ENCODE measurements around the gene PMVK. TPM values are rescaled to one million over a fixed set of nuclear protein-coding genes. Genes with fewer than 3 reads are reported as not detected.
"Not testable (repeated sequence)": the region's sequence is repeated elsewhere in the genome, so short reads cannot be mapped to it uniquely, and the experiment has no call there.

Gene PMVK
- polyA plus RNA-seq, 4 donors = 33.2 to 44.8 (median 34.6) TPM

GRCh38 chr1:154925335-154926170 lies 11.0 kb downstream of the PMVK start:
- no peak for DNase-seq (ENCODE audit: low read depth in 4 of 4, low spot score in 3 of 4)

- no peak for DNase-seq (ENCODE audit: low read depth in 4 of 4, low spot score in 3 of 4)
Observed at GRCh38 chr1:154923695-154924094, 12.8 kb downstream of the PMVK start.

DNA sequence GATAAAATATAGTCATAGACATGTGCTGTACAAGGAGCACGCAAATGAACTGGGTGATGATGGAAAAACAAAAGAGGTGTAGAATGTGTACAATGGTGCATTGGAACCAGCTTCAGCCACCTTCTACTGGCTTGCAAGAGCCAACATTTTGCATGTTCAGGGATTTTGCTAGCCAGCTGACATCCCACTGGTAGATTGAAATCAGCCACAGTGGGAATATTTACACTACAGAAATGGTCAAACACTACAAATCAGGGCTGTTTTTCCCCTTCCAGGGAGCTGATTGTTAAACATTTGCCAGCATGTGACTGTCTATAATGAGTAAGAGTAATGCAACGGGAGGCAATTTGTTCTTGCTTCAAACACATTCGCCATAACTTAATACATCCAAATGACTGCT lies 23.2 kb downstream of the PMVK start:
- no peak for DNase-seq (ENCODE audit: low read depth in 4 of 4, low spot score in 3 of 4)

DNA sequence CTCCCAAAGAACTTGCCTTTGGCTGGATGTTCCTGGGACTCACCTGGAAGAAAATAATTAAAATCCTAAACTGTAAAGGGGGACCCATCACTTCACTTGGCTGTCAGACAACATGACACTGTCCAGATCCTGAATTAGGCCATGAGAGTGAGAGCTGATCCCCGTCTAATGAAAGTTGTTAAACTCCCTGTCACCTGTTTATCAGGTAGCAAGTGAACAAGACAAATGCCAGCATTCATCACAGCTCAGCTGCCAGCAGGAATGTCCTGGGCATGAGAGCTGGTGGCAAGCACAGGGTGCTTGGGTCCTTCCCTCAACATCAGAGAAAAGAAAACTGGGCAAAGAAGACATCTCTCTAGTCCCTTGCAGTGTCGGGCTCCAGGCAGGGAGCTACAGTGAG lies 23.8 kb downstream of the PMVK start:
- DNase-seq (ENCODE audit: low read depth in 4 of 4, low spot score in 3 of 4) = no peak

DNA sequence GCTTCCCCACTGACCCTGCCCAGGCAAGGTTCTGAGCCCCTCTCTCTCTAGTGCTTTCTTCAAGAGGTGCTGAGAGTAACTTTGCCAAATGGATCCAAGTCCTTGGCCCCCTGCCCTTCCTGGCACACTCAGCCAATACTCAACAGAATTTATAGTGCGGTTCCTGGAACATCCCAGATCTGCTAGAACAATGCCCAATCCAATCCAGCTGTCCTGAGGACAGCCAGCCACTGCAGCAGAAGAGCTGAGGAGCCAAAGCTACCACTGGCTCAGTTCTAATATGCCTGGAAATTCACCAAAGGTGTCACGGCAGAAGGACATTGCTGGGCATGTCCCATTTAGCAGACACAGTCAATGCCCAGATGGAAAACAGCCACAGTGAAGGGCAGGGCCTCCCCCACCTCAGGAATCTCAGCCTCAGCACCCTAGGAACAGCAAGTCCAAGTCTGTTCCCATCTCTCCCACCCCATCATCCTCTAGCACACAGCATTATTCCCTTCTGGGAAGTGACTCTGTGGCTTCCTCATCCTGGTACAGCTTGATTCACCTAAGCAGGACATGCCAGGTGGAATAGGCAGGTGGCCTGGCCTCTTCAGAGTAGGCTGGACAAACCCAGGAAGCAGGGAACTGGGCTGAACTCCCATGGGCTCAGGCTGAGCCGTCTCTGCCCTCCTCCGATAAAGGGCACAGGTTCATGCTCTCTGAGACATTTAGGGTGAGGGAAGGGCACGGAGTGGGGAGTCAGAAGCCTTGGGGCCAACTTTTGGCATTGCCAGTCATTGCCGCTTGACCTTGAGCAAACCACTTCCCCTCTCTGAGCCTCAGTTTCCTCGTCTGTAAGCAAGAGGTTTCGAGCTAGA lies 24.6 kb downstream of the PMVK start:
- DNase-seq (ENCODE audit: low read depth in 4 of 4, low spot score in 3 of 4) = no peak

GRCh38 chr1:154910851-154911250 lies 25.7 kb downstream of the PMVK start:
- DNase-seq (ENCODE audit: low read depth in 4 of 4, low spot score in 3 of 4) = no peak

DNA sequence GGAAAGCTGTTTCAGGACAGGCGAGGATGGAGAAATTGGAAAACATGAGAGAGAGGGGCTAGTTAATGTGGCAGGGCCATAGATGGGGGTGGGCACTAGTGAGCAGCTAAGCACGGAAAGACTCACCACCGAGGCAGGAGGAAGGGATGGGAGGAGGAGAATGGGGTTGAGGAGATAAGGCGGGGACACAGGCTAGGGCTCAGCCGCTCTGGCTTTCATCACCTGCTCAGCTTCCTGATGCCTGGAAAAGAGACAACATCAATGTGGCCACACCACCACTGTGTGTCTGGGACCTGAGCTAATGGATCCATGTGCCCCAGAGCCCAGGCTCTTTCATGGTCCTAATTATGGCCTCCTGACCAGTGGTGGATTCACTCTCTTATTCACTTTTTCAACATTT lies 27.6 kb downstream of the PMVK start:
- DNase-seq (ENCODE audit: low read depth in 4 of 4, low spot score in 3 of 4) = no peak

DNA sequence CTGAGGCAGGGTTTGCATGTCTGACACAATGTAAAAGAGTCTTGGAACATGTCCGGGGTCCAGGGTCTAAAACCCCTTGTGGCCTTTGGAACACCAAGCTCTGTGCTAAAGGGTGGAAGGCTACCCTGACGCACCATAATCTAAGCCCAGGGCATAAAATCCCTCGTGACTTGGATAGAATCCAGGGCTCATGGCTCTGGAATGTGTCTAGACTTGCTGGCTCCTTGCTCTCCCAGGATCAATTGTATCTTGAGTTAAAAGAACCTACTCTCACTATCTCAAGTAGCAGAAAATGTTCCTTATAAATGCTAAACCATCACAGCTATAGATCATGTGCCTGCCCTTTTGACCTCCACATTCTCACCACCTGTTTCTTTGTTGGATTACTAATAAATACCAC lies 28.4 kb downstream of the PMVK start:
- DNase-seq (ENCODE audit: low read depth in 4 of 4, low spot score in 3 of 4) = not testable (repeated sequence)

DNA sequence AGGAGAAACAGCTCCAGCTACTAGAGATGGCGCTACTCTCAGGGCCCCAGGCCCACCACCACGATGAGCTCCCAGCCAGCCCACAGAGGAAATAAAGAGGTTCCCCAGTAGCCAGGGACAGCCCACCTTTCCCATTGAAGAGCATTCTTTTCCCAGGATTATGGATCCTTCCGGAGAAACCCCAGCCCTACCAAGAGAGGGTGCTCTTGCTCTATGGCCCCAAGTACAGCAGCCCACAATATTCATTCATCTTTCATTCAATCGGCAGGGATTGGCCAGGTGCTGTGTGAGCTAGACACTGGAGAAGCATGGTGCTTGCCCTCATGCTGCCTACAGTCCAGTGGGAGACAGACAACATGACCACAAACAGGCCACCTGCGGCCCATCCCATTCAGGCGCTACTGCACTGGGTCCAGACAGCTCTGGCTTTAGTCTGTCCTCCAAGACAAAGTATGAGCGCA lies 29.9 kb downstream of the PMVK start:
- no peak for DNase-seq (ENCODE audit: low read depth in 4 of 4, low spot score in 3 of 4)

- no peak for DNase-seq (ENCODE audit: low read depth in 4 of 4, low spot score in 3 of 4)
Observed at GRCh38 chr1:154902938-154903566, 33.5 kb downstream of the PMVK start.

DNA sequence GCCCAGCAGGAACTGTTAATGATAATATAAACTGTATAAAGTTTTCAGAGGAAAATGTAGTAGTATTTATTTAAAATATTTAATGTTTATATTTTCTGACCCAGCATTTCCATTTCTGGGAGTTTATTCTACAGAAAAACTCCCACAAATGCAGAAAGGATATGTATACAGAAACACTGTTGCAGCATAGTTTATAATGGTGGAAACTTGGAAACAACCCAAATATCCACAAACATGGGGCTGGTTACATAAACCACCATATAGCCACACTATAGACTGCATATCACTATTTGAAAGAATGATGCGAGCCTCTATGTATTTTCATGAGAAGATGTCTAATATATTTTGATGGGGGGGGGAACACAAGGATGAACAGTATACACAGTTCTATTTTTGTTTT lies 34.9 kb downstream of the PMVK start:
- no peak for DNase-seq (ENCODE audit: low read depth in 4 of 4, low spot score in 3 of 4)

- no peak for DNase-seq (ENCODE audit: low read depth in 4 of 4, low spot score in 3 of 4)
Observed at GRCh38 chr1:154899041-154899440, 37.5 kb downstream of the PMVK start.

- no peak for DNase-seq (ENCODE audit: low read depth in 4 of 4, low spot score in 3 of 4)
Observed at GRCh38 chr1:154896771-154897286, 39.7 kb downstream of the PMVK start.

- DNase-seq (ENCODE audit: low read depth in 4 of 4, low spot score in 3 of 4) = no peak
Observed at GRCh38 chr1:154895798-154896197, 40.7 kb downstream of the PMVK start.

- DNase-seq (ENCODE audit: low read depth in 4 of 4, low spot score in 3 of 4) = no peak
Observed at GRCh38 chr1:154891452-154891851, 45.1 kb downstream of the PMVK start.

DNA sequence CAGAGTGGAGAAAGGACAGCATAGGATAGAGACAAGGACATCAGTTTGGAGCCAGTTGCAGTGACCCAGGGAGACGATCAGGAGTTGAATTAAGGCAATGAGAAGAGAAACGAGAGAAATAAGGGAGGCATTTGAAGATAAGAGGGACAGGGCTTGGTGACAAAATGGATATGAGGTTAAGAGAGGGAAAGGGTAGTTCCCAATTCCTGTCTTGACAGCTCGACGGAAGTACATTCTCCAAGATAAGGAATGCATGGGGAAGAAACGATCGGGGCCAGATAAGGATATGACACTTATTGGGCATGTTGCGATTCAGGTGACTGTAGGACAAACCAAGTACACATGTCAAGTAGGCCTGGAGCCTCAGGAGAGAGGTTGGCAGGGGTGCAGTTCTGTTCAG lies 47.8 kb downstream of the PMVK start:
- no peak for DNase-seq (ENCODE audit: low read depth in 4 of 4, low spot score in 3 of 4)

GRCh38 chr1:154886281-154887015 lies 50.1 kb downstream of the PMVK start:
- DNase-seq (ENCODE audit: low read depth in 4 of 4, low spot score in 3 of 4) = no peak

DNA sequence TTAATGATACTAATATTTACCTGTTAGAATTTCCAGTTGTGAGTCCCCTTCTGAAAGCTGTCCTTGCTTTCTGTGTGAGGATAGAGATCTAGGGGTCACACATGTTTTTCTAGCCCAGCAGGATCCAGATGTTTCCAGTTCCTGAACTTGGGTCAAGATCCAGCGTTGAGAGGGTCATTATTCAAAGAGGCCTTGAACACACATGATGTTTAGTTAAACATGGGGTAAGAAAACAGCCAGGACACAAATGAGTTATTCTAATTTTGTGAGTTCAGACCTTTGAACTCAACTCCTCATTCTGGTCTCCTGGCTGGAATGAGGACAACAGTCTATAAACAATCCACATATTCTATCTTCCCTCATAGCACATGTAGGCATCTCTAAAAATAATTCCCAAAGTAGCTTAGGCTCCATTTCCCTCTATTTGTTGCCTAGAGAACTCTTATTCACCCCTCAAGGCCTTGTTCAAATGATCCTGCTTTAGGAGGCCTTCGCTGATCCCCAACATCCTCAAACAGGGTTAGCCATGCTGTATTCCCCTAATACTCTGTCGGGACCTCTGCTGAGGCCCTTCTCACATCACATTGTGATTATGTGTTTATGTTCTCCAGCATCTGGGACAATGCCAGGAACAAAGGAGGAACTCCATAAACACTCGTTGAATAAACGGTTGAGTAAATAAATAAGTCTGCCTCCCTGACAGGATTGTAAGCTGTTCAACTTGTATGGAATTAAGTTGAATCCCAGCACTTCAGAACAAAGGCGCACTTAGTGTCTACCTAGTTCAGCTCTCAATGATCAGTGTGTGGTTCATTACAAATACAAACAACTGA lies 51.4 kb downstream of the PMVK start:
- no peak for DNase-seq (ENCODE audit: low read depth in 4 of 4, low spot score in 3 of 4)

All from right renal pelvis (tissue), 4 donors.